ENCODE data around the gene ANO2.

The ANO2 gene

DNA sequence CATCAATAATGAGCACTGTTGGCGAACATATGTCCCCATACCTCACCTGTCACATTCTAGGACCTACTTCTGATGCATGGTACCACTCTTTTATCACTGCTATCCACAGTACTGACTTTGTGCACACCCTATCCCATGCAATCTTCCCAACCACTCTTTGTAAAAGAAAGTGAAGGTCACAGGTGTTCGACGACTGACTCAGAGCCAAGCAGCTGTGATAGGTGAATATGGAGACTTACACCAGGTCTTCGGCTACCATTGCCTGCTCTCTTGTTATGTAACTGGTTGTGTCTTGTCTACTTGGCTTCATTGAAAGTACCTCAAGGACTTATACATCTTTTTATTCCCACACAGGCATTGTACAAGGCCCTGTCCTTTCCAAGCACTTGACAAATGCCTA, 169.0 kb downstream of the ANO2 start:
- DNase-seq (ENCODE audit: low spot score) = no peak

DNA sequence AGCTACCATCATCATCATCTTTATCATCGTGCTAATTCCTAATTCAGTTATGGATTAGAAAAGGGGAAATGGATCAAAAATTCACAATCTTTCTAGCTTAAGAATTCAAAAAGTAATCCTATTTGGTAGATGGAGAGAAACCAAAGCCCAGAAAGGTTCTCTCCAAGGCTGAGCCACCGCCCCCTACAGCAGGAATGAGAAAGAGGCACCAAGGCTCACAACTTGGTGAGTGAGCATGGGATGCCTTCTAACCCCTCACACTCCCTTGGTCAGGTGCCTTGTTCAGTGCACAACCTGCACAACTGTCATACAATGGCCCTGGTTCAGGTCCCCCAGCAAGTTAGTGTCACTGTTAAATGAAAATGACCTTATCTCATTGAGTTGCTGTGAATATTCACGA, 171.5 kb downstream of the ANO2 start:
- no peak for DNase-seq (ENCODE audit: low spot score)

DNA sequence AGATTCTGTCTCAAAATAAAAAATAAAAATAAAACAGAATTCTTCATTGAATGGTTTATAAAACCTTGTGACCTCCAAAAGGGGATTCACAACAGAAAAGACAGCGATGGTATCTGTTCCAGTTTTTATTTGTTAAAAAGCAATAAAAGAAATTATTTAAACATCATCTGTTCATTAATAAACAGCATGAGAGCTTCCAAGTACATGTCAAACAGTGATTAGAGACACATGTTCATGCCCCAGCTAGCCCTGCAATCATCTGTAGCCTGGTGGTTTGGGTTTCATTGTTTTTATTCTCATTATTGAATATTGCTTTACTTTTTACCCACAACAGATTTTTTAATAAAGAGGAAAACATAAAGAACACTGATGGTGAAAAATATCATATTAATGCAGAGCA, 173.3 kb downstream of the ANO2 start:
- no peak for DNase-seq (ENCODE audit: low spot score)

DNA sequence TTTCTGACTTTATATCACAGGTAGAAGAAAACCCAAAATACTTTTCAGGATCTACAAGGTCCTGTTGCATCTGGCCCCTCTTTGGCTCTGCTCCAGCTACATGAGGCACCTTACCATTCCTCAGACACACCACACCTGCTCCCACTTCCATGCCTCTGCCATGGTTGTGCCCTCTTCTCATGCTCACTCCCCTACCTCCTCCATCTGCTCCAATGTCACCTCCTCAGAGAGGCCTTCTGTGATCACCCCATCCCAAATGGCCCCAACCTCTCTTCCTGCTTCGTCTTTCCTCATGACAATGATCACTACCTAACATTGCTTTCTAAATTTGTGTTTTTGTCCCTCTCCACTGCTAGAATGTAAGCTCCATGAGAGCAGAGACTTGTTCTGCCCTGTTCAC, 174.3 kb downstream of the ANO2 start:
- no peak for DNase-seq (ENCODE audit: low spot score)

DNA sequence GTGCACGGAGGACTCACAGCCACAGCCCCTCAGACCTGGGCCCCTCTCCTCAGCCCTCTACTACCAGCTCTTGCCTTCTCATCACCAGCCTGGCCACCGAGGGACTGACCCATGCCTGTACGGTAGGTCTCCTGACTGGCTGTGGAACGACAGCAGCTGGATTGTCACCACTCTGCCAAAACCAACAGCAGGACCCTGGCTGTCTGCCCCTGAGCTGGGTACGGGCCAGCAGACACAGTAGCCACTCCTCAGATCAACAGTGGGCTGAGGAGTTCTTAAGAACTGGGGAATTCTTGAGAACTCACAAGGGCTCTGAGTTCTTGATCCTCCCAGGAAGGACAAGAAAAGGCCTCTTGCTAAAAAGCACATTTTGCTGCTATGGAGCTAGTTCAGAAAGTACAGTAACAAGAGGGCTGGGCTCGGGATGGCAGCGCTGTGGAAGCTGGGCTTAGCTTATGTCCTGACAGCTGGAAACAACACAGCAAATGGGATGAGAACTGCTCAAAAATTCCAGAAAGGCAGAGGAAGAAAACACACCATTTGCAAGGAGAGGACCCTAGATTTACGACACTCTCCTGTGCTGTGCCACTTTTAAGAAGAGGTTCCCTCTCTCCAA, 176.4 kb downstream of the ANO2 start:
- no peak for DNase-seq (ENCODE audit: low spot score)

DNA sequence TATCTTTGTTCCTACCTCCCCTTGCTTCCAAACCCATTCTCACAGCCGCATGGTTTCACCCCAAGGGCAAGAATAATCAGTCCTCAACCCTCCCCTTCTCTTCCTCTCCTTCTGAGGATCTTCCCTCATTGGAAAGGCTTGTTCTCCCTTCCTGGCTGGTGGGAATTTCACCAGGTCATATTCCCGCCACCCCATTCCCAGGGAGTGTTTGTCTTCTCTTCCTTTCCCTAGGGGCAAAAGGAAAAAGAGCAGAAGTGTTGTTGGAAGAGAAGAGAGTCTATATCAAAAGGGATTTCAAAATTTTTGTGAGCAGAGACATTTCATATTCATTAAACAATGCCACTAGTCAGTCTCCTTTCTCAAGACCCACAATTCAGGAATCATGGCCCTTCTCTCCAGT, 176.9 kb downstream of the ANO2 start:
- no peak for DNase-seq (ENCODE audit: low spot score)

DNA sequence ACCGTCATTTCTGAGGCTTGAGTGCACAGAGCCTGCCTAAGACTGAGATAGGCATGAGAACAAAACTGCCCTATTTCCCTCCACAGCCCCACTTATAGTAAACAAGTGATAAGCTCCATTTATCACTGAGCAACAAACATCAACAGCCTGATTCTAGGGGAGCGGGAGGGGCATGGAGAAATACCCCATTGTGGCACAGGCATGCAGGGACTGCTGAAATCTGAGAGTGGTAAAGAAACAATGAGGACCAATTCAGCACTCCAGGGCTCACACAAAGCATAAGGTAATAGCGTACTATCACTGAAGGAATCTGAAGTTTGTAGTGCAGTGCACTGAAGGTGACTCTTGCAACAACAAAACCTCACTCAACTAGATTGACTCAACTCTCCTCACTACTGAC, 186.7 kb downstream of the ANO2 start:
- DNase-seq (ENCODE audit: low spot score) = no peak

DNA sequence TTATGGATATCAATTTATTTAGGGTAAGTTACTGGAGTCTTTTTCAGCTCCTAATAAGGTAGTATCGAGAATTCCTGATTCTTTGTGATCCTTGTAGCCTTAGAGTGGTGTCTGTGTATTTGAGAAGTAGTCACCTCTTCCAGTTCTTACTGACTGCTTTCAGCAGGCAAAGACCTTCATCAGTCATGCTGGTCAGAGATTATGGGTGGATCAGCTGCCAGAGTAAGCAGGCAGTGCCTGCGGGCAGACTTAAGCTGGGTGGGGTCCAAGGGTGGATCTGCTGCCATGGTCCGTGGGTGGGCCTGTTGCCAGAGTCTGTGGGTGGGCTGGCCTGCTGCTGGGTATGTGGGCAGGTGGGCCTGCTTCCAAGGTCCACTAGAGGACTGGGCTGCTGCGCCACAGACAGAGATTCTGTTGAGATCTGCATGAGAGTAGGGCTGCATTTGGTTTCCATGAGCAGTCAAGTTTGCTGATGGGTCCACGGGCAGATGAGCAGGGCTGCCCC, 188.7 kb downstream of the ANO2 start:
- no peak for DNase-seq (ENCODE audit: low spot score)

DNA sequence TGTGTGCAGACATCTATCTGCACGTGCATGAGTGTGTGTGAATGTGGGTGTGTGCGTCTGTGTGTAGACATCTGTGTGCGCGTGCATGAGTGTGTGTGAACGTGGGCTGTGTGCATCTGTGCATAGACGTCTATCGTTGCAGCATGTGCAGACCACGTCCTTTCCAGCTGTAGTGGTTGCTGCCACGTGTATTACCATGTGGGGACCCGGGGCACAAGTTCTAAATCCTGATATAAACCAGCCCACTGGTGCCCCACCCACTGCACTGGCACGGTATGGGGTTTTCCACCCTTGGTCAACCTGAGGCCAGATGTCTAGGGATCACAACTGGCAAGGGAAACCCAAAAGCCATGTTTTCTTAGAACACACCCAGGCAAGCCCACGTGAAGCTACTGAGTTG, 197.0 kb downstream of the ANO2 start:
- DNase-seq (ENCODE audit: low spot score) = no peak

DNA sequence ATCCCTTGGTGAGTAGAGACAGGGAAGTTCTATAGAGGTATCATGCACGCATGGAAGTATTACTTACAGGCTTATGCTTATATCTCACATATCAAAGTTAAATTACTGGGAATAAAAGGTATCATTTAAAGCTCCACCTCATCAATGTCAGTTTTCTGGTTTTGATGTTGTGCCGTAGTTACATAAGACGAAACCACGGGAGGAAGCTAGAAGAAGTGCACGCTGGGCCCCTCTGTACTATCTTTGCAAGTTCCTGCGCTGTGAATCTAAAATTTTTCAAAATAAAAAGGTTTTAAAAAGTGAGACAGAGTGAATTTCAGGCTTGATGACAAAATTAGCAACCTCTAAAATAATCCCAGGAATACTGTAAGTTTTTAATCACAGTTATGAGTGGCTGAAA, 198.1 kb downstream of the ANO2 start:
- no peak for DNase-seq (ENCODE audit: low spot score)

DNA sequence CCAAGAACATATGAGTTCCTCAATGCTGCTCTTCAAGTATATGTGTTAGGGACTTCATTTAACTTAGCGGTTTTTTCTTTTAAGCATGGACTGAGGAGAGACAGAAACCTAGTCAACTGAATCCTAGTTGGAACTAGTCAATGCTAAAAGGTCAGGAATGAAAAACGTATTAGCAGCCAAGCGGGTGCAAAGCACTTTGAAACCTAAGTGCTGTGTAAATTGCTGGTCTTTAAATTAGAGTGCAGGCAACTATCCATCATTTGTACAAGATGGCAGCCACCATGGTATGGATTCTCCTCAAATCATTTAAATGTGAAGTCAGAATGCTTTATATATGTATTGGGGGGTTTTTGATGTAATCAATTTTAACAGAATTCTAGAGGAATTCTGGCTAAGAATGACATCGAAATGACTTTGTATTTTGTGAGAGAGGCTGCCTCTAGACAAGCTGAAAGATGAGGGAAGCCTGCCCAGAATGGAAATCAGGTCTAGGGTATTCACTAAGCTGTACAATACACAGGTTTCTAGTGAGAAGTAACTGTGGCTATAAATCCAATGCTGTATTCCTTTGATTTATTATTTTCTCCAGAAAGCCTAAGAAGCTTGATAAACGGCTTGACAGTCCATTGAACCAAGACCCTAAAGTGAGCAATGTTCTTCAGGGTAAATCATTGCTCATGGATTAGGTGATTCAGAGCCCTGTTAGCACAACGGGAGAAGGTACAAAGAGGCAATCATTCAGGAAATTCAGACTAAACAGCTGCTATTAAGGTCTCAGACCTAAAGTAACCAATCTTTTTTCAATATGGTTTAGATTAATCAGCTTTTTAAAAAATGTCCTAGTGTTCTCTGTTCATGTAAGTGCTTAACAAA, 198.8 kb downstream of the ANO2 start:
- no peak for DNase-seq (ENCODE audit: low spot score)

DNA sequence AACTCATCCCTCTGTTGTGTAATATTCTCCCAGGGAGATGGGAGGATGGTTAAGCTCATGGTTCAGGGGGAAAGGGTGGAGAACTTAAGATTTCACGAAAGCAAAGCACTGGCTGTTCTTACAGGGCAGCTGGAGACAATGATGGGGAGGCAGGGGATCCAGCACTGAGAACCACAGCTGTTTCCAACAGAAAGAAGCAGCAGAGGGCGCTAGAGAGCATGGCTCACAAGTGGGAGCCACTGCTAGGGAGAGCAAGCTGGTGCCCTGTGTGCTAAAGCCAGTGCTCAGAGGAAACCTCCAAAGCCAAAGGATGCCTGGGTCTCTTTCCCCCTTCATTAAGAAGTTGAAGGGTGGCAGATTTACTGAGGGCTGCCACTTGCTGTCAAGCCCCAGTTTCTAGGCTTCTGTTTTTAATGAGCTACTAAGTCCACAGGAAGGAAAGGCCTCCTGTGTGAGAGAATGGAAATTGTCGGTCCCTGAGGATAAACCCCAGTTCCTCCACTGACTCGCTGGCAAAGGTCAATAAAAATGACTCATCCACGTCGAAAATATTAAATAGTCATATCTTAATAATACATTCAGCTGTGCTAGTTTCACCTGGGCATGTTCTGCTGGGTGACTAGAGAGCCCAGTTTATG, 199.7 kb downstream of the ANO2 start:
- DNase-seq (ENCODE audit: low spot score) = peak; percentile 86

DNA sequence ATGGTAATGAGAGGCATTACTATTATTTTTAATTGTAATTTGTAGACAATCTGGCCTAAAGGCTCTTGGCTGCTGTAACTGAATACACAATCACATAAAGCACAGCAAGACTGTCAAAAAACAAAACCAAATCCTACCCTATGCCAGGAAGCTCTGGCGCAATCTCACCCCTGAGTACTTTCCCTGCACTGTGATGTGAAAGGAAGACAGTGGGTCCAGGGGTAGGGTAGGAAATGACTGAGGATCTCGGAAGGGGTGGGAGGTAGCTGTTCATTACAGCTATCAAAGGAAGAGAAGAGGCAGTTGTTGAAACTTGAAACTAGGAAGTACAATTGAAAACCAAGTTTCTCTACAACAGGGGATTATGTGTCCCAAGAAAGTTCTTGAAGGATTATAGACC, 202.8 kb downstream of the ANO2 start:
- DNase-seq (ENCODE audit: low spot score) = no peak

DNA sequence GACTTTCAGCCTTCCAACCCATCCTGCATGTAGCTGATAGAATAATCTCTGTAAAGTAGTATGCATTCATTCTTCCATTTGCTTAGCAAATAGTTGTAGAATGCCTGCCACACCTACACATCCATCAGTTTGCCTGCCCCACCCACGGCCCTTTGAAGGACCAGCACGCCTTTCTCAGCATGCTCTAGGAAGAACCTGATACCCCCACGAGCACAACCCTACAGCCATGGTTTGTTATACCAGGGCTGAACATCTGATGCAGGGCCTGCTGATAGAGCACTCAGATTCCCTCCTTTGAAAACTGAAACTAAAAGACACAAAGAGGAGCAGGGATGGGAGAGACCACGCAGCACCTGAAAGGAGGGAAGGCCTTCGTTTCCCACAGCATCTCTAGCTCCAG, 205.1 kb downstream of the ANO2 start:
- no peak for DNase-seq (ENCODE audit: low spot score)

DNA sequence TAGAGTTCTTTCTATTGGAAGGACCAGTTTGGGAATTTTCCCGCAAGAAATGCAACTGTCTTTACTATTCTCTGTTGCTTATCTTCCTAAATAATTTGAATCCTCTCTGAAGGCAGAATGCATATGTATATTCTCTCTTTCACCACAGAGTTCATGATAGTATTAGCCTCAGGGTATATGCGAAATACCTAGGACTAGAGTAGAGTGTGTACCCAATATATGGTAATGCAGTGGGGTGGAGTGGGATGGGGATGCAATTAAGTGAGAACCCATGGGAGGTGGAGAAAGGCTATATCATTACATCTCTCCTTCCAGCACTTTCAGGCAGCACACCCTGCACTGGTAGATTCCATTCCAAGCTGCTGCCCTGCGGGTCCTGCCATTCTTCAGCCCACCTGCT, 207.3 kb downstream of the ANO2 start:
- no peak for DNase-seq (ENCODE audit: low spot score)

DNA sequence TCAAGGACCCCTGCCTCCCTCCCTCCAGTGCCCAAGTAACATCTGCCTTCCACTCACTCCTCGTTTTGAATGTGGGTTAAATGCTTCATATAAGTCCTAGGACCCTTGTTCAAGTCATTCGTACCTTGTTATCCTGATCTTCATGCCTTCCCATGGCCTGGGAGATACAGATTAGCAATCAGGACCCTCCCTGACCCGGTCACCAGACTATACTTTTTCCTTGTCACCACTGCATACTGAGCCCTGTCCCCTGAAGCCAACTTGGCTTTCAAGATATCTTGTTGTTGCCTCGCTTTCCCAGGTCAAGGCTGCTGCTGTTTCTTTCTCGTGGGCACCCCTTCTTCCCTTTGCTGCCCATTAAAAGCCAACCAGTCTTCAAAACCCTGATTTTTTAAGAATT, 208.5 kb downstream of the ANO2 start:
- no peak for DNase-seq (ENCODE audit: low spot score)

DNA sequence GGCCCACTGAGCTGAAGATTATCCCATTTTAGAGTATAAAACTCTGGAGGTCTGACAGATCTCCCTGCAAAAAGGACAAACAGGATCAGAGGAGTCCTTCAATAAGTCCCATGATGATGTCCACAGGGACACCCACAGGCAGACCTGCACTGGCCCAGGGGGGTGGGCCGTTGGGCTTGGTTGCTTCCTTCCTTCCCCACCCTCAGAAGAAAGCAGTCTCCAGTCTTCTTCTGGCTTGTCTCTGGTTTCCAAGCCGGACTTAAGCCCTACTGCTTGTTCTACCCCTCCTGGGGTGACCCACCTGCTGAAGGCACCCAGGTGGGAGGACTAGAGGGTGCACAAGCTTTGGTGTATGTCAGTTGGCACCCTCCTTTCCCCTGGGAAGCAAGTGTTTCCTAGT, 209.0 kb downstream of the ANO2 start:
- no peak for DNase-seq (ENCODE audit: low spot score)

DNA sequence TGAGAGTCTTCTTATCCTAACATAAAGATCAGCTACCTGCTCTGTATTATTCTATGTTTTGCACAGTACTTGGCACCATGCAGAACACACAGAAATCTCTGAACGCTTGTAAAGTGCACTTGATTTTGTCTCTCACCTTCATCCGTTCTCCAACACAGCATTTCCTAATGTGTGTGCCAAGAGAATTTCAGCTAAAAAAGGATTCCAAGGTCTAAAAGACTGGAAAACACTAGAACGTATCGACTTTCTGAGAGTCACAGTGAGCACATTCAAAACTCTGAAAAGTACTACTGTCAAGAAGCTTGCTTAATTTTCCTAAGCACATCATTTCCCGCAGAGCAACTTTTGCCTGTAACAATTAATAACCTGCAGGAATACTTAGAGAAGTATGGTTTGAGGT, 211.1 kb downstream of the ANO2 start:
- DNase-seq (ENCODE audit: low spot score) = no peak

DNA sequence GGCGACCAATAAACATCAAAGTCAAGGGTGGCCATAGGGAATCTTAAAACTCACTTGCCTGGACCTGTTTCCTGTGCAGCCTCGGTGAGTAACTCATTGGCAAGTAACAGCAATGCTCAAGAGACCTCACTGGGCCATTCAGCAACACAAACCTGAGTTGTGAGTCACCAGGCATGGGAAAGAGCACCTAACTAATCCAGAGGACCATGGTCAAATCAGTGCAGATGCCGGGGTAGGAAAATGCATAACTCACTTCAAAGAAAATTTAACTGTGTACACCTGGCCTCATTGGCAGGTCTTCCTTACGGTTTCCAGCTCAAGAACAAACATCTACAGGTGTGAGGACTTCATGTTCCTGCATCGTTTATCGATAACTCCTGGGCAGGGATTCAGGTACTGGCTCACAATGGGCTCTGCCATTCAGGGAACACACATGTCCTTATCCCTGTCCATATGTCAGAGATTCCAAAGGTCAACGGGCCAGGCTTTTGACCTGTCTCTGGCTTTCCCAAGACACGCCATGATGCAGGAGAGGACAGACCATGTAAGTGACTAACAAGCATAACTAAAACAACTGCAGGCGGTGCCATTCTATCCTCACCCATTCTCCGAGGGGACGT, 211.8 kb downstream of the ANO2 start:
- DNase-seq (ENCODE audit: low spot score) = no peak

DNA sequence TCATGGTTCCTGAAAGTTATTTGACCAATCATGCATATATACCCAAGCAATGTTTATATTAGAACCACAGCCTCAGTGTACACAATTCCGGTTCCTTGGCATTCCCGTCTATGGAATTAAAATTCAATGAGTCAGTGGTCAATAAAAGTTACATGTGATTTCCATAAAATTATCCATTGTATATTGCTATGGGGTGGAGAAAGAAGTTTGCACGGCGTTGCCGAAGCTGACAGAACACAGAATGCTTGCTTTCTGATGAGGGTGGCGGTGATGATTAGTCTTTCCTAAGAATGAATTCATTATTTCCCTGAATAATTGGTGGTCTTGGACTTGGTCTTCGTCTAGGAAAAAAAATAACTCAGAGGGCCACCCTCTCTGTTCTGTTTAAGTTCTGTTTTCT, 214.1 kb downstream of the ANO2 start:
- no peak for DNase-seq (ENCODE audit: low spot score)

DNA sequence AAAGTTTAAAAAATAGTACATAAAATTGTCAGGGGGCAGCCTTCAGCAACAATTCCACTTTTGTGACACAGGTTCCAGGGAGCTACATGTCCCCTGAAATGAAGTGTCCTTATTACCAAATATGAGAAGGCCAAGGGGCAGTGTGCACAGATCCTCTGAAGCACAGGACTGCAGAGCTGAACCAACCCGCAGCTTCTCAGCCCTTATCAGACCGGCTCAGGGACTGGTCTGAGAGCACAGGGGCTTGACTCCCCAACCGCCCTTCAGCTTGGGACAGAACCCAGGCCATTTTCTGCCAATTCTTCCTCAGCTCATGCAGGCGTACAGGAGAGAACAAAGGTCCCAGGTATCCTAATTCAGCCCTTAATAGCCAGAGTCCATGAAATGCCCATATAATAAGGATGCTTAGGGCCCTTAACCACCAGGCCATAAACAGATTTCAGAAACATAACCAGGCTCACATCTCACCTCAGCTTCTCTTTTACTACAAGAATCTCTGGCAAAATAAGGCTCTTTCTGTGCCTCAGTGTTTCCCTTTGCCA, 221.3 kb downstream of the ANO2 start:
- DNase-seq (ENCODE audit: low spot score) = no peak

DNA sequence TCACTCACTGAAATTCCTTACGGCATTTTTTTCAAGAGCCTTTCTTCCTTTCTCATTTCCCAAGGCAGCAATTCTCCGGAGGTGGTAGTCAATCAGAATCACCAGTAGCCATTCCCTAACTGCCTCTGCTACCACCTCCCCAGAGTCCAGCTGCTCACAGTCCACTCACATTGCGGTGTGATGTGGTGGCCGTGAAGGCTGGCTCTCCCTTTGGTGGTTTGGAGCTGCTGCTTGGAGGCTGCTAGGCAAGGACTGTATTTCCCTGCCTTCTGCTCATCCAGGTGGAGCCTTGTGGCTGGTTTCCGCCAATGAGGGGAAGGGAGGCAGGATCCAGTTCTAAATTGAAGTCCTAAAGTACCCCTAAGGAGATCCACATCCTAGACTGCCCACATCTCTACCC, 222.0 kb downstream of the ANO2 start:
- DNase-seq (ENCODE audit: low spot score) = no peak
